HG02973 (cell line): ENCODE data around the gene TBPL2.
"Not testable (repeated sequence)": the region's sequence is repeated elsewhere in the genome, so short reads cannot be mapped to it uniquely, and the experiment has no call there.

ENCODE experiments used
- ATAC-seq: cut with Tn5 transposase; IDR thresholded peaks from one replicate; pipeline ENCODE4 v1.9.1; 2021; ENCODE audit warnings: moderate library complexity; ENCODE audit not compliant: unreplicated experiment

Gene TBPL2

DNA sequence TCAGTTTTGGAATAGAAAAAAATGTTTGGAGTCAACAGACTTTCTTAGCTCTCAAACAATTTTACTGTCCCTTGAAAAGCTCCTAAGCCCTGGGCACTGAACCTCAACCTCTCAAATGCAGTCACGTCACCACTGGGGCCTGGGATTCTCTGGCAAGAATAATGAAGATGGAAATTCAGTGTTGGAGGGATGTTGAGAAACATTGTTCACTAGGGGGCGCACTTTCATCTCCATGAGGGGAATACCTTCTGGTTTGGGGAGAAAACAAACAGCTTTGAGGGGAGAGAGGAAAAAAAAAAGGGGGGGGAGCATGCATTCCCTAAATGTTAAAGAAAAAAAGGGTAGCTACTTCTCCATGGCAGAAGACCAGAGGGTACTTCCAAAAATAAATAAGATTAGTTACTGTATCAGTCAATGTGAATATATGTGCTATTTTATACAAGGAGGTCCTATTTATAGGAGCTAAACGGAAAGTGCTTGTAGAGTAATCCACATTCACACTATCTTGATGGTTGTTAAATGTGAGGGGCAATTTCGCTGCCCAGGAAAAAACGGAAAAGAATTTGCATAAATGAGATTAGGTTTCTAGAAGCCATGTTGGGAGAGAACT lies 5.8 kb upstream of the TBPL2 start:
- ATAC-seq = no peak

DNA sequence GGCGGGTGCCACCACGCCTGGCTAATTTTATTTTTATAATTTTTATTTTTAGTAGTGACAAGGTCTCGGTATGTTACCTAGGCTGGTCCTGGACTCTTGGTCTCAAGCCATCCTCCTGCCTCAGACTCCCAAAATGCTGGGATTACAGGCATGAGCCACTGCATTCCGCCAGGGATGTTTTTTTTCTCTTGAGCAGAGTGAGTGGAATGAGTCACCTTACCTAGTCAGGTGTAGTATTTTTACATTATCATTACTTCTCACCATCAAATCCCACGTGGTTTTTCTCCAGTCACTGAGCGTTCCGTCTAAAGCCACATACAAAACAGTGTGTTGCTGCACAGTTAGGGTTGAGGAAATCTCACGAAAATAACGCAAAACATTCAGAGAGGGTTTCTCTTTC lies 870 bp upstream of the TBPL2 start:
- no peak for ATAC-seq

DNA sequence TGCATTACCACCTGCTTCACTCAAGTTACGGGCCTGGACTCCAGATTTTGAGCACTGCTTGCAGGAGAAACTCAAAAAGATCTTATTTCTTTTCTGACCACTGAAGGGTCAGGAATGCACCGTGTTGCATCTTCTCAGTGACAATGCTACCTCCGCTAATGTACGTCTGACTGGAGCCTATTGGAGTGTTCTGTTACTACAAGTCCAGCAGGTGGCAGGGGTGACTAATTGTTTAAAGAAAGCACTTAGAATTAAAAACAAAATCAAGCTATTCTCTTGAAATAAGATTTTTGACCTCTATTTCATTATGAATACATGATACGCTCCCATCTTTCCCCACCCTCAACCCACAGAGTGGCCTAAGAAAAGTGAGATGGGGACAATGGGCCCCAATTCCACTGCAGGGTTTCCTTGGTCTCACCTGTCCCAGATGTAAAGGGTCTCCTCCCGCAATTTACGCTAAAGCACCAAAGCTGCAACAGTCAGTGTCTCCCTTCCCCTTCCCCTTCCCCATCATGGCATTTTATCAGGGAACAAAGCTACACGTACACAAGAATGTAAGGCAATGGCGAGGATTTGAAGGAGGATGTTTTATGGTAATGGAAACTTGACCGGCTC lies 2.2 kb downstream of the TBPL2 start:
- ATAC-seq = no peak

DNA sequence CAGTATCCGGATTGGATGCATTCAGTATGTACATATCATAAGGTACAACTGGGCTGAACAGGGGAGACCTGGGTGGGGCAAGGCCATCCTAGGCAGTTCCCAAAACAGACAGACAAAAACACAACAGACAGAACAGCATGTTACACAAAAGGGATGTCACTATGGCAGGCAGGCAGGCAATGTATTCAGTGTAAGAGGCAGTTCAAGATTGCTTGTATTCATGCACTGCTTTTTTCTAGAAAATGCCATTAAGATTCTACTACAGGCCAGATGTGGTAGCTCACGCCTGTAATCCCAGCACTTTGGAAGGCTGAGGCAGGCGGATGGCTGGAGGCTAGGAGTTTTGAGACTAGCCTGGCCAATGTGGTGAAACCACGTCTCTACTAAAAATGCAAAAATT lies 3.5 kb downstream of the TBPL2 start:
- no peak for ATAC-seq

DNA sequence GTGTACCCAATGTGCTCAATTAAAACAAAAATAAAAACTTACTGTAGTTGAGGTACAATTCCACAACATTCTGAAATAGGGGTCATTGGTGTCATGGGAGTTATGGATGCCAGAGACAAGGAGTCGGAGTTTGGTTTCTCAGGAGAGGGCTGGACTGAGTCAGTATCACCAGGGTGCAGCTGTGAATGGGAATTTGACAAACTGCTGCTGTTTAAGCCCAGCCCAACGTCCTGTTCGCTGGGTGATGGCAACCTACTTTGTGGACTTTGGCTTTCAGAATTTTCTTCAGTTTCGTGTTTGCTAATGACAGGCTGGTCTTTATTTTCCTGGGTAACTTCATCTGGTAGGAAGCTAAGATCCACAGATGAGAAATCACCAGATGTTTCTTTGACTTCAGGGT lies 3.9 kb downstream of the TBPL2 start:
- ATAC-seq = no peak

DNA sequence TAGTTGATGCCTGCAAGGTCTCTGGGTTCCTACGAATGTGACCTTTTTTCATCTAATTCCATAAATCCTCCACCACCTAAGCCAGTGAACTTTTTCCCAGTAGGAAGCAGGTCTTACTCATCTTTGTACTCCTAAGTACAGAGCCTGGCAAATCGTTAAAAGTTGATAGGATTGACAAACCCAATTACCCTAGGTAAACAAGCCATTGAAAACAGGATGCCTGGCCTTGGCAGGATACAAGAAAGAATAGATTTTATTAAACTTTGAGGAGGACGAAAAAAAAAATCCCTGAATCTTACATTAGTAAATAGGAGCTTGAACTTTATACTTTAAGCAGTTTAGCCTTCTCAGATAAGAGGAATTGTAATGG lies 5.6 kb downstream of the TBPL2 start:
- ATAC-seq = no peak

DNA sequence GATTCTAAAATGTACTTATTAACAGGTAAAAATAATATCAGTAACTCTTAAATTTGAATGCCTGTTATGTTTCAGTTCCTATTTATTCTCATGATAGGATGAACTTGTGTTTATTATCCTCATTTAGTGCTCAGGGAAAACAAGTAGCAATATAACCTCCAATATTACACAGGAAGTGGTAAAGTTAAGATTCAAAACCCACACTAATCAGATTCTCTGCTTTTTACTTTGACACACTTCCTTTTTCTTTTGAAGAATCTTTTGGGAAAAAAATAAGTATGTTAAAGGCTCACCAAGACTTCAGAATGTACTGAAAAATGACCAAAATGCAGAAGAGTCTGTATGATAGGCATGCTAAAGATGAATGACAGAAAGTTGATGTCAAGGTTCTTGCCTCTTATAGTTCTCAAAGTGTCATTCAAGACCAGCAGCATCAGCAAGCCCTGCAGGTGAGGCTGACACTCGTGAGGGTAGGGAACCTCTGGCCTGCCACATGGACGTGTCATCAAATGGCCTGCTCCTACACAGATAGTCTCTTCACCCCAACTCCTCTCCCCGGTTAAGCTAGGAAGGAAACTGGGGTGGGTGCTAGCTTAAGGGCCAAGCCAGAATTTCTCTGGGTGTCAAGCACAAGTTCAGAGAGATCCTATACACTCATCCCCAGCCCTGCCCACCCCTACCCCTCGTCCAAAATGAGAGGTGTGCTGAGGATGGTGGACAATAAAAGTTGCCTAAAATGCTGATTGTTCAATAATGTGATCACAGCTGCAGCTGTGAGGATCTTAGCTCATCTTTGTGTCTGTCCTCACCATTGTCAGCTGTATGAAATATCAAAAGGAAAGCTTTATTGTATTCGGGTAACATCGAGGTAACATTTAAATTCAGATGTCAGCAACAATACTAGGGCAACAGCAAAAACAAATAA lies 6.3 kb downstream of the TBPL2 start:
- no peak for ATAC-seq

DNA sequence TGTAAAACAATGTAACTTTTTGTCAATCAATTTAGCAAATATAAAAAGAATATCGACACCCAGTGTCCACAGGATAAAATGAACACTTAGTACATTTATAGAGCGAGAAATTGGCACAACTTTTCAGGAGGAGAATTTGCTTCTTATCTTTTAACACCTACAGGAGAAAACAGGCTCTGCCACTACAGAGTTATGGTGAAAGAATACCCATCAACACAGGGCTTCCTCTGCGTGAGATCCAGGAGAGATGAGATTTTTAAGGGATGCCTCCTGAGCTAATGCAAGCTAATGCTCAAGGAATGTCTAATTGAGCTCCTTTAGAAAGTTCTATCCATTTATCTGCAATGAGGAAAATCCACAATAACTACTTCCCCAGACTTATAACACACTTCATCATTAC lies 7.8 kb downstream of the TBPL2 start:
- ATAC-seq = no peak

DNA sequence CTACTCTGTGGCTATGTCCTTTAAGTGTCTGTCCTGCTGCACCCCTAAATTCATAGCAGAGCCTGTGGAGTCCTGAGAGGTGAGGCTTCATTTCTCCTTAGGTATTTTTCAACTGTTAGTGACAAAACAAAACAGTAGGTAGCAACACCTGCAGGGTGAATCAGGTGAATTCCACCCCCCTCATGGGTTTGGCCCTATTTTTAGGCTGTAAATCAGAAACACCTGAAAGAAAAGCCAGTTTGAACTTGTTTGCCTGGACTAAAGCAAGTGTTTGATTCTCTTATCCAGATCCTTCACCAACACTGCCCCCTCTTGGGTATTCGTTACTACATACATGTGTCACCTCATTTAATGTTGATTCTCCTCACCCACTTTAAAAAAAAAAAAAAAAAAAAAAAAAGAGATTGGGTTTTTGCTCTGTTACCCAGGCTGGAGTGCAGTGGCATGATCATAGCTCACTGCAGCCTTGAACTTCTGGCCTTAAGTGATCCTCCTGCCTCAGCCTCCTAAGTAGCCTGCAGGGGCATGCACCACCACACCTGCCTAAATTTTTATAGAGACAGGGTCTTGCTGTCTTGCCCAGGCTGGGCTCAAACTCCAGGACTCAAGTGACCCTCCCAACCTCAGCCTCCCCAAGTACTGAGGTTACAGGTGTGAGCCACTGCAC lies 10.3 kb downstream of the TBPL2 start:
- peak; percentile 66 for ATAC-seq

DNA sequence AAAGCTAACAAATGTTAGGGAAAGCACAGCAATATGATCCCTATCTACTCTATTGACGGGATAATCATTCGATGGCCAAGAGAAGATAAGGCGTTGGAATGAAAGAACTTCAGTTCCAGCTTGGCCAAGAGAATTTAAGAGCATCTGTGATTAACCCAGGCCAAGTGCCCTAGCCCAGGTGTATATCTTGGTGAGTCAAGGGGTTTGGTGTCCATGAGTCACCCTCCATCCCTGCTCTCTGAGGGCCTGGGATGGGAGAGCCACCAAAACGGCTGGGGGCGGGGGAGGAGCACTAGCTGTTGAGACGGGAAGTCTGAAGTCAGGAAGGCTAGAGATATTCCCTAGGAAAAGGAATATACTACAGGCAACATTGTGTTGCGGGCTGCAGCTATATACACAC lies 13.0 kb downstream of the TBPL2 start:
- no peak for ATAC-seq

DNA sequence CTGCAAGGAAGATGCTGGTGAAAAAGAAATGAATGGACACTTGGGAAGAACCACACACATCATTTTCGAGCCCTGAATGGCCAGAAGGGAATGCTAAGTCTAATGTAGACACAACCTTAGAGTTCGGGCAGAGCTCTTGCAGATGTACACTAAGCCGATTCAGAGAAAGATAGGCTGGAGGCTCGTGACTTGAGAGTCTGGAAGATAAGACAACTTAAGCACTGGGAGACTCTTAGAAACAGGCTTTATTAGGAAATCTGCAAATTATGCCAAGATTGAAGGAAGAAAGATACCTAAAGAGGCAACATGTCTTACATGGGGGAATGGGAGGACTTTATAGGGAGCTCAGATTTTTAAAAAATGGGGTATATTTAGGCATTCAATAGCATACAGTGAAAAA lies 13.5 kb downstream of the TBPL2 start:
- ATAC-seq = no peak

DNA sequence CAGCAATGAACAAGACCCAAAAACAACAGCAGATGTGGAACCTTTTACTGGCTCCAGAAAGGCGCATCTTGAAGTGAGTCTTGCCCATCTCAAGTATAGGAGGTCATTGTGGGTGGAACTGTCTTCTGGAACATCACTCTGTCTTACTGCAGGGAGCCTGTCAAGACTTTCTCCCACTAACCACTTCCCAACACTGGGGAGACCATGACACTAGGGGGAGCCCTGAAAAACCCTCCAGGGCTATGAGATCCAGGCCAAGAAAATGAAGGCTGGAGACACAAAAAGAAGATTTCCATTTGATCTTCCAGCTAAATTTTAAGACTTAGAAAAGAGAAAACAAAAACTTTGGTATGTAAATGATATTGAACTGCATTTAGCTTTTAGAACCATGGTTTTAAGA lies 15.3 kb downstream of the TBPL2 start:
- ATAC-seq = no peak

DNA sequence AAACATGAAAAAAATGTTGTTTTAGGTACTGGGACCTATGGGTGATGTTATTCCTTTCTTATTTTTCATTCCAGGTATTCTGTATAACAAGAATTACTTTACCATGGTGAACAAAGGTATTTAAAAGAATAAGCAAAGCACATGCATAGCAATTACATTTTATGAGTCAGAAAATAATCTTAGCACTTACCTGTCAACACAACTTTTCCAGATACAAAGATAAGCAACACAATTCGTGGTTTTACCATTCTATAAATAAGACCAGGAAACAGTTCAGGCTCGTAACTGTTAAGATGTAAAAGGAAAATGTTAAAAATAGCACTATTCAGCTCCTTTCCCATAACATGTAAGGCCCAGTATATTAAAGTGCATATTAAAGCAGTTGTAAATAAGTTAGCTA lies 16.4 kb downstream of the TBPL2 start:
- no peak for ATAC-seq

DNA sequence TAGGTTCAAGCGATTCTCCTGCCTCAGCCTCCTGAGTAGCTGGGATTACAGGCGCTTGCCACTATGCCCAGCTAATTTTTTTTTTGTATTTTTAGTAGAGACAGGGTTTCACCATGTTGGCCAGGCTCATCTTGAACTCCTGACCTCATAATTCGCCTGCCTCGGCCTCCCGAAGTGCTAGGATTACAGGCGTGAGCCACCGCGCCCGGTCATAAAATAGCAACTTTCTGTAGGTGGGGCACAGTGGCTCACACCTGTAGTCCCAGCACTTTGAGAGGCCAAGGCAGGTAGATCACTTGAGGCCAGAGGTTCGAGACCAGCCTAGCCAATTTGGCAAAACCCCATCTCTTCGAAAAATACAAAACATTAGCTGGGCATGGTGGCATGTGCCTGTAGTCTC lies 18.1 kb downstream of the TBPL2 start:
- not testable (repeated sequence) for ATAC-seq

DNA sequence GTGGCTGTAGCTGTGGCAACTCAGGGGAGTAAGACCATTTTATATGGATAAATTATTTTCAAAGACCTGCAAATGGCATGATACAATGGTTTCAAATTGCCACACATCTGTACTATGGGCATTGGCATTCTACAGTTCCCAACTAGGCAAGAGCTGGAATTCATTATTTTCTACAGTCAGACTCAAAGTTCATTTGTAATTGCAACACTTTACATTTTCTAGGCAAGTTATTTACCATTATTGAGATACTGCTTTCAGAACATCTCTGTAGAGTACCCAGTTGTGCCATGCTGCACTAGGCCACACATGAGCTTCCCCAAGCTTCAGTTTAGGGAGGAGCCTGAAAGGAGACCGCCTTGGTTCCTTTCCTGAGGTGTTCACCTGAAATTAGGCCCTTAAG lies 20.8 kb downstream of the TBPL2 start:
- no peak for ATAC-seq

DNA sequence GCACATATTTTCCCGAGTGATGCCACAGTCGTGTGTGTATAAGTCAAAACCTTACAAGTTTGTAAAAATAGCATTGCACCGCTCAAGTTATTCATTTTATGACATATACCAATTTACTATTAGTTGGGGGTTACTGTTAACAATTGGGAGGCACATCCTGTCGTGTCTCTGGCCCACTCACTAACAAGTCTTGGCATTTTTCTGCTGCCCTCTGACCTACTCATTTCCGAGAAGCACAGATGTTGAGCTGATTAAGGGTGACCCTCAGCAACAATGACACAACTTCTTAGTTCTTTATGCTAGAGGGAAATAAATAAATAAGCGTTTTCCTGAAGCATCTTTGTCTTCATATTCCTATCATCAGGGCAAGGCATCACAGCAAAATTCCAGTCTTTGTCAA lies 22.0 kb downstream of the TBPL2 start:
- no peak for ATAC-seq

DNA sequence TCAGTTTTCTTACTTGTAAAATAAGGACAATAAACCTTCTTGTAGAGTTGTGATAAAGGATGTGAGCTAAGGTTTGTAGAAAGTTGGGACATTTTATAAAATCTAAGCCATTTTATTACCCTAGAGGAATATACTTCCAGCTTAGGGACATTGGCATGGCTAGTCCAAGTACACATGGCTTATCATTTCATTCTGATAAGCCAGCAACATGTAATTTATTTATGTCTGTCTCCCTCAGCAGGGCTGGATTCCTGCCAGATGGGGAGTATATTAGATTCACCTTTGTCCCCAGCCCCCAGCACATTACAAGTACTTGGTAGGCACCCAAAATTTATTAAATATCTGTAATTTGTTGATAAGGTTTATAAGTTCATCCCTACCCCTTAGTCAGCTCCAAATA lies 22.5 kb downstream of the TBPL2 start:
- no peak for ATAC-seq

DNA sequence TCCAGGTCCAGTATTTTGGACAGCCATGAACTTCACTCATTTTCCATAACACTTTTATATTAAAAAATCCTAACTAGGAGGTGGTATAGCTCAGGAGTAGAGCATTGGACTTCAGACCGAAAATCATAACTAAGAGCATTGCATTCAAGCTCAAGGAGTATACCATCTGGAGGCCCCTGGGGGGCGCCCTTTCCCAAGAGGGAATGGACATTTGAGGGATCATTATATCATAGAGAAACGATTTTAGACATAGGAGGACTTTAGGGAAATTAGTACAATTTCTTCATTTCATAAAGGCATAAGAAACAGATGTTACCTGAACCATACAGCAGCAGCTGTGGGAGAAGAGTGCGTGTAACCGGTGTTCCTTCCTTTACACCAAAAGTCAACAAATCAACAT lies 23.6 kb downstream of the TBPL2 start:
- no peak for ATAC-seq

DNA sequence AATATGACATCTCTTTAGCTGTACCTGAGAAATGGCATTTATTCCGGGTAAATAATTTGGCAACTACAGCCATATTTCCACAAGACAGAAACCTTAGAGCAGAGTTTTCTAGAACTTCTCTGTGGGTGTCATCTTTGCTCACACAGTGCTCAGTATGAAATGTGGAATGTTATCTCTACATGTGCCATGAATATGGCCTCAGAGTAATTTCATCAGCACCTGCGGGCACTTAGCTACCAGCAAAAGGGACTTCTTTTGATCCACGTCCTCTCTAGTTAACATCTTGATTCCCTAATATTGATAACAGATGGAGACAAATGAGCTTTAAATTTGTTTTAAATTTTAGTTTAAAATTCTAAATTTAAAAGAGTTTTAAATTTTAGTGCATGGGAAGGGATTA lies 25.9 kb downstream of the TBPL2 start:
- ATAC-seq = no peak

DNA sequence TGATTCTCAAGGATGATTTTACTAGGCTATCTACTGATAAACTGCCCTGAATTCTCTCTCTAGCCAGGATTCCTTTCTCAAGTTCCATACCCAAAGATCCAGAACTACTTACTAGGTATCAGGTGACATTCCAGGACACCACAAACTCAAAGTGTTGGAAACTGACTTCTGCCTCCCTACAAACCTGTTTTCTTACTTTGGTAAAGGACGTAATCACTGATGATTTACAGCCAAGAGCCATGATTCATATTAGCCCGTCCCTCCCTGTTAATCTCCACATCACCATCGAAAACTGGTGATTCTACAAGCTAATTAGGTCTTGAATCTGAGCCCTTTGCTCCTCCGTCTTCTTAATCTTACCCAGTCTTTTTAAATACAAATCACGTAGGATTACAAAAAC lies 27.7 kb downstream of the TBPL2 start:
- ATAC-seq = no peak
